Limb (tissue), 2 donors: ENCODE results near the gene GALE.
A peak's percentile ranks its signal among the peaks of the same experiment; 100 is the strongest.
"Not testable (repeated sequence)": the region's sequence is repeated elsewhere in the genome, so short reads cannot be mapped to it uniquely, and the experiment has no call there.

ENCODE experiments used
- DNase-seq, 2 donors: peaks; one replicate each; pipeline ENCODE4 v3.0.0-alpha.2; 2016; ENCODE audit errors: extremely low spot score in 2 of 2

The GALE gene

GRCh38 chr1:23800400-23801337 lies at the start of gene GALE:
Gene GALE (minus strand): TSS chr1:23800754. CDS start chr1:23799007, 1,747 bp downstream.
- DNase-seq: peak; percentile 93 to 98

- DNase-seq: no peak
These were observed 48.4 kb upstream of the GALE start for GRCh38 chr1:23848673-23849616.

DNA sequence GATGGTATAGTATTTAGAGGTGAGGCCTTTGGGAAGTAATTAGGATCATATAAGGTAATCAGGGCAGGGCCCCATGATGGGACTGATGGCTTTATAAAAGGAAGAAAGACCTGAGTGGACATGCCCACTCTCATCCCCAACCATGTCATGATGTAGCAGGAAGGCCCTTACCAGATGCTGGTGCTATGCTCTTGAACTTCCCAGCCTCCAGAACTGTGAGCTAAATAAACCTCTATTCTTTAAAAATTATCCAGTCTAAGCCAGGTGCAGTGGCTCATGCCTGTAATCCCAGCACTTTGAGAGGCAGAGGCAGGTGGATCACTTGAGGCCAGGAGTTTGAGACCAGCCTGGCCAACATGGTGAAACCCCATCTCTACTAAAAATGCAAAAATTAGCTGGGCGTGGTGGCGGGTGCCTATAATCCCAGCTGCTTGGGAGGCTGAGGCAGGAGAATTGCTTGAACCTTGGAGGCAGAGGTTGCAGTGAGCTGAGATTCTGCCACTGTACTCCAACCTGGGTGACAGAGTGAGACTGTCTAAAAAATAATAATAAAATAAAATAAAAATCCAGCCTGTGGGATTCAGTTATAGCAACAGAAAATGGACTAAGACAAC lies 47.0 kb upstream of the GALE start:
- DNase-seq: not testable (repeated sequence)

DNA sequence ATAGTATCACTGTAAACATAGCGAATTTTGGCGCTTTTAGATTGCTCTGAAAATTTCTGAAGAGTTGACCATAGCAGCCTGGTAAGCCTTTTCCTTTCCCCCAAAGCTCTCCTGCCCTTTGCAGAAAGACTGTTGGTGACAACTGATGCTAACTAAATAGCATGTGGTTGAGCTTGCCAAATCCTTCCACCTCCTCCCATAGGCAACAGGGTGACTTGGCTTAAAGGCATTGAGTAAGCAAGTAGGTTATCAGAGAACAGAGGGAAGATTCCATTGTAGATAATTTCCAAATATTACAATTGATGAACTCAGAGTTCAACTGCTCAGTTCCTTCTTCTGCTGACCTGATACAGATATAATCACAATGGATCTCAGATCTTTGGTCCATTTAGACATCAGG lies 44.6 kb upstream of the GALE start:
- DNase-seq: no peak

DNA sequence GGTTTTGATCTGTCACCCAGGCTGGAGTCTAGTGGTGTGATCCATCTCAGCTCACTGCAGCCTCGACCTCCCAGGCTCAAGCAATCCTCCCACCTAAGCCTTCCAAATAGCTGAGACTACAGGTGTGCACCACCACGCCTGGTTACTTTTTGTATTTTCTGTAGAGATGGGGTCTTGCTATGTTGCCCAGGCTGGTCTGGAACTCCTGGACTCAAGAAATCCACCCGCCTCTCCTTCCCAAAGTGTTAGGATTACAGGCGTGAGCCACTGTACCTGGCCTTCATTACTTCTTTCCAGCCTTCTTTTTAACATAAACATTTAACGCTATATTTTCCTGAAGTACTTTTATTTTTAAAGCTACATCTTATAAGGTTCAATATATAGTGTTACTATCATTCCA lies 43.1 kb upstream of the GALE start:
- DNase-seq: no peak

DNA sequence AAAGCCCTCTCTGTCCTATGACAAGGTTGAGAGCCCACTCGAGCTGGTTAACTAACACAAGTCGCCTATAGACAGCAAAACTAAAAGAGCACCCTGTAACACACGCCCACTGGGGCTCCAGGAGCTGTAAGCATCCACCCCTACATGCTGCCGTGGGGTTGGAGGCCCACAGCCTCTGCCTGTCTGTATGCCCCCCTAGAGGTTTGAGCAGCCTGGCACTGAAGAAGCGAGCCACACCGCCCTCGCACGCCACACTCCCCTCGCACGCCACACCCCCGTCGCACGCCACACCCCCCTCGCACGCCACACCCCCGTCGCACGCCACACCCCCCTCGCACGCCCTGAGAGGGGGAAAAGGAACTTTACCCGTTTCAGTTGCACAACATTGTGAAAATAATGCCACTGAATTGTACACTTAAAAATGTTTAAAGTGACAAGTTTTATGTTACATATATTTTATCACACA lies 37.9 kb upstream of the GALE start:
- DNase-seq: peak; percentile 2 to 68

- peak in 1 of 2 donors; percentile 29 for DNase-seq
These were observed 37.4 kb upstream of the GALE start for GRCh38 chr1:23837908-23838307.

- no peak for DNase-seq
These were observed 35.5 kb upstream of the GALE start for GRCh38 chr1:23836037-23836436.

GRCh38 chr1:23834156-23834555 lies 33.6 kb upstream of the GALE start:
- not testable (repeated sequence) for DNase-seq

- no peak for DNase-seq
These were observed 27.2 kb upstream of the GALE start for GRCh38 chr1:23827717-23828116.

DNA sequence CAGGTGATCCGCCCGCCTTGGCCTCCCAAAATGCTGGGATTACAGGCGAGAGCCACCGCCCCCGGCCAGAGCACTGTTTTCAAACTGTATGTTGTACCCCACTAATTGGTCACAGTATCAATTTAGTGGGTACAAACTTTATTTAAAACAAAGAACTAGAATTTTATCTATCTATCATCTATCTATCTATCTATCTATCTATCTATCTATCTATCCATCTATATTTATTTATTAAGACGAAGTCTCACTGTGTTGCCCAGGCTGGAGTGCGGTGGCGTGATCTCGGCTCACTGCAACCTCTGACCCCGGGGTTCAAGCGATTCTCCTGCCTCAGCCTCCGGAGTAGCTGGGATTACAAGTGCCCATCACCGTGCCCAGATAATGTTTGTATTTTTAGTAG lies 26.0 kb upstream of the GALE start:
- not testable (repeated sequence) for DNase-seq

DNA sequence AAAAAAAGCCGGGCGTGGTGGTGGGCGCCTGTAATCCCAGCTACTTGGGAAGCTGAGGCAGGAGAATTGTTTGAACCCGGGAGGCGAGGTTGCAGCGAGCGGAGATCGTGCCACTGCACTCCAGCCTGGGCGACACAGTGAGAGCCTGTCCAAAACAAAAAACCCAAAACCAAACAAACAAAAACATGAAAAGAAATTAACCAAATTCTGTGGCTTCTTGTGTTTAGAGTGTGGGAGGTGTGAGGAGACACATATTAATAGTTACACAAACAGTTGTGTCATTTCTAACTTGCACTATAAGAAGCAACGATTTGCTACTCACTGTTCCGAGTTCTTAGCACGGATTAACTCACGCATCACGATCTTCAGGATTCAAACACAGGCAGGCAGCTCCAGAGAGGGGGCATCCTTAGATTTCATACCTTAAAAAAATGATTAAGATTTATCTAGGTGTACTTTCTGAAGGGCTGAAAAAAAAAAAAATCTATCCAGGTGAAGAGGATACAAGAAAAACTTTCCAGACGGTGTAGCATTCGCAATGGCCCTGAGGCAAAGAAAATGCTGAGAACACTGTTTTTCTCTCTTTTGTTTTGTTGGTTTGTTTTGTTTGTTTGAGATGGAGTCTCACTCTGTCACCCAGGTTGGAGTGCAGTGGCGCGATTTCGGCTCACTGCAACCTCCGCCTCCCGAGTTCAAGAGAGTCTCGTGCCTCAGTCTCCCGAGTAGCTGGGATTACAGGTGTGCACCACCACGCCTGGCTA lies 25.4 kb upstream of the GALE start:
- DNase-seq: no peak

DNA sequence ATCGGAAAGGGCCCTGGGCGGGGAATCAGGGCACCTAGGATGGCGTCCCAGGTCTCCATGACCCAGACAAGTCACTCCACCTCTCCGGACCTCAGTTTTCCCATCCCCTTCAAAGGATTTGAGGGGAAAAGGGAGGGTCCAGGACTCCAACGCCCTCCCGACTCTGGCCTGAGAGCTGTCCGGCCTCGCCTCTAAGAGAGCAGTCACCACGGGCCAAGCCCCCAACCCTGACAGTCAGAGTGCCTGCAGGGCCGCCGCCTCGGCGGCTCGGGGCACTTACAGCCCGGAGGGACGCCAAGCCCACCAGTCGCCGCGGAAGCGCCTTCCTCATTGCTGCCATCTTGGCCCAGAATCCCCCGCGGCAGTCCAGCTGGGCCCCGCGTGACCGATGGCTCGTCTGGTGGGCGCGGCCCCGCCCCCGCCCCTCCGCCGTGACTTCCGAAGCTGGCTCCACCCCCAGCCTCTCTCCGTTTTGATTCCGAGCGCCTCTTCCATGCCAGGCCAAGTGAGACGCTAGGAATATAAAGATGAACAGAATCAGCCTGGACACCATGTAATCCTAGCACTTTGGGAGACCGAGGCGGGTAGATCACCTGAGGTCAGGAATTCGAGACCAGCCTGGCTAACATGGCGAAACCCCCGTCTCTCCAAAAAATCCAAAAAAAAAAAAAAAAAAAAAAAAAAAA lies 24.7 kb upstream of the GALE start, which contains the start of gene HMGCL:
Gene HMGCL (minus strand): TSS at position 354 of the 686 bp plus-strand sequence. CDS start 14 bp downstream, at position 340.
- DNase-seq: peak; percentile 93 to 96

DNA sequence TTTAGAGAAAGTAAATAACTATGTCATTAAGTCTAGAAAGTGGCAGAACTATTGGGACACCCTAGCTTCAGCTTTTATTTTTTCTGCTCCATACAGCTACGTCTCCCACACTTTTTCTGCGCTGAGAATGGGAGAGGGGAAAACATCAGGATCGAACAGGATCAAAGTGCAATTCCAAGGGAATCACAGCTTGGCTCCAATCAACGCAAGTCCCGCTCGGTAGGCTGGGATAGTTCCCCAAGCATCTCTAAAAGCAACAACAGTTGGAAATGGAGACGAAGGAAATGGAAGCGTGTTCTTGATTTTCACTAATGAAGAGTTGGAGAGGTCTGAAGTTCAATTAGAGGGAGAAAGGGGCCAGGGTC lies 24.1 kb upstream of the GALE start:
- DNase-seq: no peak

DNA sequence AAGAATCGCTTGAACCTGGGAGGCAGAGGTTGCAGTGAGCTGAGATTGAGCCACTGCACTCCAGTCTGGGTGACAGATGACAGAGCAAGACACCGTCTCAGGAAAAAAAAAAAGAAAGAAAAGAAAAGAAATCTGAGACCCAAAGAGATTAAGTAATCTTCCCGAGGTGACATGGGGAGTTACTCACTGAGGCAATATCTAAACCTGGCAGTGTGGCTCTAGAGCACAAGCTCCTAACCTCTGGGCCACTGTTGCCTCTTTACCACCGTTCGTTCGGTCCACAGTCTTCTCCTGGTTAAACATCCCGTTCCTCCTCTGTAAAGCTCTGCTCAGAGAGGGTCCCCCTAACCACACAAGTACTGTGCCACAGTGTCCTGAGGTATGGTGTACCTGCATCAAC lies 23.2 kb upstream of the GALE start:
- DNase-seq: no peak

- no peak for DNase-seq
These were observed 17.1 kb upstream of the GALE start for GRCh38 chr1:23817633-23818032.

GRCh38 chr1:23816906-23817305 lies 16.4 kb upstream of the GALE start:
- DNase-seq: no peak

- no peak for DNase-seq
These were observed 15.8 kb upstream of the GALE start for GRCh38 chr1:23816361-23816760.

- DNase-seq: no peak
These were observed 13.5 kb upstream of the GALE start for GRCh38 chr1:23814016-23814415.
